IgD-negative memory B cell (primary cell): ENCODE data around the gene SEPTIN3. TPM values are rescaled to one million over a fixed set of nuclear protein-coding genes. Genes with fewer than 3 reads are reported as not detected.

Experiments
- H3K27ac Mint-ChIP-seq, 3 donors: one replicate each; pipeline ENCODE4 v1.8.0; 2020 to 2022; ENCODE audit warnings: mild to moderate bottlenecking in 3 of 3, mixed read lengths in 3 of 3, moderate library complexity in 1 of 3
- H3K27me3 Mint-ChIP-seq: one replicate; pipeline ENCODE4 v1.8.0; 2021; ENCODE audit warnings: mixed read lengths
- H3K36me3 Mint-ChIP-seq: one replicate; pipeline ENCODE4 v1.8.0; 2020; ENCODE audit warnings: mild to moderate bottlenecking, mixed read lengths
- H3K4me1 Mint-ChIP-seq, 3 donors: one replicate each; pipeline ENCODE4 v1.8.0; 2020 to 2022; ENCODE audit warnings: mixed read lengths in 3 of 3, mild to moderate bottlenecking in 1 of 3
- H3K4me3 Mint-ChIP-seq, 4 donors: one replicate each; pipeline ENCODE4 v1.8.0; 2020 to 2022; ENCODE audit warnings: mild to moderate bottlenecking in 4 of 4, mixed read lengths in 4 of 4, moderate library complexity in 3 of 4
- H3K9me3 Mint-ChIP-seq, 3 donors: one replicate each; pipeline ENCODE4 v1.8.0; 2020 to 2021; ENCODE audit warnings: mixed read lengths in 3 of 3, mild to moderate bottlenecking in 1 of 3
- polyA plus RNA-seq: library from polyadenylated mRNA; unstranded; fragments of 300-500 nt; fragmentation: Illumina TruSeq; gene quantifications from one replicate; pipeline ENCODE4 v1.2.3, GENCODE V29; 2021

The SEPTIN3 gene
- polyA plus RNA-seq, 1 donor from 2014 or later: 0.05 TPM

DNA sequence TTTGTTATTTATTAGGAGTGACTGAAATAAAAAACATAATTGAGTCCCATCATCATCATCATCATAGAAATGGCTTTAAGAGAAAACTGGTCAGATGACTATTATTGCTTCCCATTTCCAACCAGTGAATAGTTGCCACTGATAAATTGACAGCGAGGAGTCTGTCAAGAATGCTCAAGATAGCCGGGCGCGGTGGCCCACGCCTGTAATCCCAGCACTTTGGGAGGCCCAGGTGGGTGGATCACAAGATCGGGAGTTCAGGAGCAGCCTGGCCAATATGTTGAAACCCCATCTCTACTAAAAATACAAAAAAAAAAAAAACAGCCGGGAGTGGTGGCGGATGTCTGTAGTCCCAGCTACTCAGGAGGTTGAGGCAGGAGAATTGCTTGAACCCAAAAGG is 31.2 kb downstream of the SEPTIN3 start:
- Mint-ChIP-seq H3K27ac (peak overlapping the region in 1 of 3 donors; percentile 59), H3K4me3 (peak overlapping the region in 2 of 4 donors; percentile 85 to 88), H3K27me3 (peaks cover 2% of the 10 kb centered on the region), H3K36me3 (peaks cover 2% of the 10 kb centered on the region), H3K4me1 (peaks cover 4 to 16% (median 13%) of the 10 kb centered on the region in 3 donors), H3K9me3 (peaks cover 0 to 2% (median 1%) of the 10 kb centered on the region in 3 donors)

DNA sequence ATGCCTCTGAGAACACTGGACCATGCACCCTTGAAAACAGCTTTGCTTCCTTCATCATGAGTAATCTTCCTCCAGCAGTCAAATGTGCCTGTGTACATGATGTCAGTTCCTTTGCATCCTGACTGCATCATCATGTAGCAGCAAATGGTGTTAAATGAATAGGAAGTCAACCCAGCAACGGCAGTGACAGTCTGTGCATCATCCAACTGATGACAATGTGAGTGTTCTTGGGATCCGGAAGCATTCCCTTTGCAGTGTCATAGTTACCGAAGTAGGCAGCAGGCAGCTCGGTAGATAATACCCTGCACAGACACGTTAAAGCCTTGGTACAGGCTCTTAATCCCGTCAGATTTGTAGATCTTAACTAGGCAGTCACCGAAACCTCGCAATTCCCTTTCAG is 31.9 kb downstream of the SEPTIN3 start:
- H3K4me1 Mint-ChIP-seq: peaks cover 4 to 16% (median 13%) of the 10 kb centered on the region in 3 donors
- peaks cover 2% of the 10 kb centered on the region for H3K27me3 Mint-ChIP-seq
- H3K36me3 Mint-ChIP-seq: peaks cover 2% of the 10 kb centered on the region
- peak overlapping the region in 2 of 4 donors; percentile 25 to 64 for H3K4me3 Mint-ChIP-seq
- H3K27ac Mint-ChIP-seq: no peak overlapping the region
- H3K9me3 Mint-ChIP-seq: peaks cover 2 to 5% (median 3%) of the 10 kb centered on the region in 3 donors

DNA sequence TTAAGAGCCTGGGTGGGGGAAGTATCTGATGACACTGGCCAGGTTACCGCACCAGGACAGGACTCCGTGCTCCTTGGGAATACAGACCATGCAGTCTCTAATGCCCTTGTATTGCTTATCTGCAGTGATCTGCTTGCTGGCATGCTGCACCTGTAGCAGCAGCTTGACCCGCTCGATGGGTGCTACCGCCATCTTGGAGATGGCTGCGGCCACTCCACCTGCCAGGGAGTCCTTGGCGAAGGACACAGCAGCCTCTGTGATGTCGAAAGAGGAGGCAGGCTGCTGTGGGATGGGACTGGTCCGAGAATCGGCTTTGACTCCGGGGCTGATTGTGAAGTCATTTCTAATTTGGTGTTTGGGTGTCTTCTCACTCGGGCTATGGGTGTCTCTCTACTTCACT is 32.5 kb downstream of the SEPTIN3 start:
- H3K36me3 Mint-ChIP-seq: peaks cover 2% of the 10 kb centered on the region
- H3K4me1 Mint-ChIP-seq: peaks cover 4 to 16% (median 13%) of the 10 kb centered on the region in 3 donors
- no peak overlapping the region for H3K27ac Mint-ChIP-seq
- H3K4me3 Mint-ChIP-seq: no peak overlapping the region
- peaks cover 2 to 5% (median 3%) of the 10 kb centered on the region in 3 donors for H3K9me3 Mint-ChIP-seq
- H3K27me3 Mint-ChIP-seq: peaks cover 2% of the 10 kb centered on the region

DNA sequence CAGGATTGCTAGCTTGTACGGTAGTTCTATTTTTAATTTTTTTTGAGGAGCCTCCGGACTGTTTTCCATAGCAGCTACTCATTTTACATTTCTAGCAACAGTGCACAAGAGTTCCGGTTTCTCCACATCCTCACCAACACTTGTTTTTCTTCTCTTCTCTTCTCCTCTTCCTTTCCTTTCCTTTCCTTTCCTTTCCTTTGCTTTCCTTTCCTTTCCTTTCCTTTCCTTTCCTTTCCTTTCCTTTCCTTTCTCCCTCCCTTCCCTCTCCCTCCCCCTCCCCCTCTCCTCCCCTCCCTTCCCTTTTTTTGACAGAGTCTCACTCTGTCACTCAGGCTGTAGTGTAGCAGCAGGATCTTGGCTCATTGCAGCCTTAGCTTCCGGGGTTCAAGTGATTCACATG is 38.7 kb downstream of the SEPTIN3 start:
- no peaks in the 10 kb centered on the region for H3K27me3 Mint-ChIP-seq
- peaks cover 5 to 14% (median 10%) of the 10 kb centered on the region in 3 donors for H3K9me3 Mint-ChIP-seq
- no peak overlapping the region for H3K4me3 Mint-ChIP-seq

DNA sequence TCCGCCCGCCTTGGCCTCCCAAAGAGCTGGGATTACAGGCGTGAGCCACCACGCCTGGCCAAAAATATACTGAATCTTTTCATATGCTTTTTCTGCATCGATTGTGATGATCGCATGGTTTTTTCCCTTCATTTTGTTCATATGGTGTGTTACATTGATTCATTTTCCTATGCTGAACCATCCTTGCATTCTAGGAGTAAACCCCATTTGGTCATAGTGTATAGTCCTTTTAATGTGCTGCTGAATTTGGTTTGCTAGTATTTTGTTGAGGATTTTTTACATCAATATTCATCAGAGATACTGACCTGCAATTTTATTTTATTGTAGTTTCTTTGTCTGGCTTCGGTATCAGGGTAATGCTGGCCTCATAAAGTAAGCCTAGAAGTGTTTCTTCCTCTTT is 41.5 kb downstream of the SEPTIN3 start:
- Mint-ChIP-seq H3K4me3 (peak overlapping the region in 1 of 4 donors; percentile 13), H3K27ac (no peak overlapping the region), H3K9me3 (peaks cover 2 to 10% (median 10%) of the 10 kb centered on the region in 3 donors), H3K4me1 (peaks cover 0 to 4% (median 3%) of the 10 kb centered on the region in 3 donors), H3K27me3 (no peaks in the 10 kb centered on the region), H3K36me3 (peaks cover 5% of the 10 kb centered on the region)

More for the DNA sequence above, 38.7 kb downstream of the SEPTIN3 start:
- no peak overlapping the region for H3K27ac Mint-ChIP-seq
- peaks cover 0 to 3% (median 0%) of the 10 kb centered on the region in 3 donors for H3K4me1 Mint-ChIP-seq
- peaks cover 5% of the 10 kb centered on the region for H3K36me3 Mint-ChIP-seq

DNA sequence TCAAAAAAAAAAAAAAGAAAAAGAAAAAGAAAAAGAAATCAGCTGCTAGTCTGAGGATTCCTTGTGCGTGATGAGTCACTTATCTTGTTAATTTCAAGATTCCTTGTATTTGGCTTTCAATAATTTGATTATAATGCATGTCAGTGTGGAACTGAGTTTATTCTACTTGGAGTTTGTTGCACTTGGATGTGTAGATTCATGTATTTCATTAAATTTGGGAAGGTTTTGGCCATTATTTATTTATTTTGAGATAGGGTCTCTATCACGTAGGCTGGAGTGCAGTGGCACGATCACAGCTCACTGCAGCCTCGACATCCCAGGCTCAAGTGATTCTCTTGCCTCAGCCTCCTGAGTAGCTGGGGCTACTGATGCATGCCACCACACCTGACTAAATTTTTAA is 44.1 kb downstream of the SEPTIN3 start:
- Mint-ChIP-seq H3K4me3 (no peak overlapping the region), H3K9me3 (peaks cover 2 to 10% (median 9%) of the 10 kb centered on the region in 3 donors), H3K4me1 (peaks cover 0 to 4% (median 0%) of the 10 kb centered on the region in 3 donors), H3K27me3 (no peaks in the 10 kb centered on the region), H3K27ac (no peak overlapping the region), H3K36me3 (peaks cover 5% of the 10 kb centered on the region)

DNA sequence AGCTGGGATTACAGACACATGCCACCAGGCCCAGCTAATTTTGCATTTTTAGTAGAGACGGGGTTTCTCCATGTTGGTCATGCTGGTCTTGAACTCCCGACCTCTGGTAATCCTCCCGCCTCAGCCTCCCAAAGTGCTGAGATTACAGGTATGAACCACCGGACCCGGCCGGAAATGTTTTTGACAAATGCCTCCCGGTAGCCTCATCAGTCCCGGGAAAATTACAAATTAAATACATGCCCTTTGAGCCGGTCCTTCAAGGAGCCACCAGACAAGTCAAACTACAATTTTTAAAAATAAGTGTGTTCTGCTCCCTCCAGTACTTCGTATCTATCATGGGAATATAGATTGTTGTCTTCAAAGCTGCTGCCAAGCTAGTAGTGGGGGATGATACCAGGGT is 46.9 kb downstream of the SEPTIN3 start:
- H3K9me3 Mint-ChIP-seq: peaks cover 0 to 2% (median 0%) of the 10 kb centered on the region in 3 donors

DNA sequence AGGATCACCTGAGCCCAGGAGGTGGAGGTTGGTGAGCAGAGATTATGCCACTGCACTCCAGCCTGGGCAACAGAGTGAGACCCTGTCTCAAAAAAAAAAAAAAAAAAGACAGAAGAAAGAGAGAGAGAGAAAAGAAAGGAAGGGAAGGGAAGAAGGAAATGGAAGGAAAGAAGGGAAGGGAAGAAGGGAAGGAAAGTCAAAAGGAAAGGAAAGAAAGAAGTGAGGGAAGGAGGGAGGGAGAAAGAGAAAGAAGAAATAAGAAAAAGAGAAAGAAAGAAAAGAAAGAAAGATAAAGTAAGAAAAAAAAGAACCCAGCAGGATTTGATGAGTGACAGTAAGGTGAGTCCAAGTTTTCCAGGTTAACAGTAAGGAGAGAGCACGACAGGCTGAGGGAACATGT is 49.0 kb downstream of the SEPTIN3 start:
- Mint-ChIP-seq H3K27me3 (no peaks in the 10 kb centered on the region), H3K9me3 (no peaks in the 10 kb centered on the region), H3K4me1 (peaks cover 9 to 16% (median 10%) of the 10 kb centered on the region in 3 donors), H3K4me3 (no peak overlapping the region), H3K36me3 (no peaks in the 10 kb centered on the region), H3K27ac (no peak overlapping the region)

More for the DNA sequence above, 46.9 kb downstream of the SEPTIN3 start:
- no peak overlapping the region for H3K4me3 Mint-ChIP-seq
- no peak overlapping the region for H3K27ac Mint-ChIP-seq
- H3K4me1 Mint-ChIP-seq: peaks cover 0 to 4% (median 0%) of the 10 kb centered on the region in 3 donors
- no peaks in the 10 kb centered on the region for H3K27me3 Mint-ChIP-seq
- H3K36me3 Mint-ChIP-seq: peaks cover 5% of the 10 kb centered on the region

Other genes with a start within 250 kb of the SEPTIN3 start
- gene CCDC134, start 168.8 kb upstream of the SEPTIN3 start, polyA plus RNA-seq: 6.1 TPM
- 59.8 TPM for gene SREBF2, start 136.3 kb upstream of the SEPTIN3 start, polyA plus RNA-seq
- 1.7 TPM for gene SHISA8, start 54.4 kb upstream of the SEPTIN3 start, polyA plus RNA-seq
- 80.6 TPM for gene TNFRSF13C, start 42.6 kb upstream of the SEPTIN3 start, polyA plus RNA-seq
- 28.7 TPM for gene CENPM, start 22.3 kb upstream of the SEPTIN3 start, polyA plus RNA-seq
- 1.3 TPM for gene WBP2NL, start 29.3 kb downstream of the SEPTIN3 start, polyA plus RNA-seq
- gene NAGA, start 101.4 kb downstream of the SEPTIN3 start, polyA plus RNA-seq: 14.4 TPM
- 1.6 TPM for gene PHETA2, start 104.8 kb downstream of the SEPTIN3 start, polyA plus RNA-seq
- 248 TPM for gene SMDT1, start 110.3 kb downstream of the SEPTIN3 start, polyA plus RNA-seq
- gene NDUFA6, start 121.3 kb downstream of the SEPTIN3 start, polyA plus RNA-seq: 121 TPM
- not detected for gene CYP2D6, start 161.4 kb downstream of the SEPTIN3 start, polyA plus RNA-seq